Ovary (tissue), 9 donors: ENCODE data around the gene HAUS8. TPM values are rescaled to one million over a fixed set of nuclear protein-coding genes. Genes with fewer than 3 reads are reported as not detected.

Experiments
- DNase-seq, 5 donors: peaks; one replicate each; pipeline ENCODE4 v3.0.0-alpha.2; 2019 to 2020
- H3K27ac ChIP-seq, 2 donors: fragments of 200-600 bp; one replicate each; pipeline versions ENCODE4 v1.5.1 to v1.8.0; 2019 to 2022
- H3K27me3 ChIP-seq: fragments of 200-600 bp; one replicate; pipeline ENCODE4 v1.8.0; 2022
- H3K36me3 ChIP-seq: fragments of 200-600 bp; sonication (generic); one replicate; pipeline ENCODE4 v1.5.1; 2019
- H3K4me1 ChIP-seq: one replicate; pipeline ENCODE4 v1.8.1; 2013; ENCODE audit warnings: mild to moderate bottlenecking, moderate library complexity; ENCODE audit not compliant: insufficient read depth
- H3K4me3 ChIP-seq: fragments of 200-600 bp; sonication (generic); one replicate; pipeline ENCODE4 v1.5.1; 2017
- H3K9me3 ChIP-seq, 2 donors: fragments of 200-600 bp in 1 of 2; sonication (generic) in 1 of 2; one replicate each; pipeline versions ENCODE4 v1.5.1 to v1.8.1; 2013 to 2019; ENCODE audit warnings: mild to moderate bottlenecking in 1 of 2, moderate library complexity in 1 of 2
- CTCF ChIP-seq, 3 donors: fragments of 450-650 bp in 2 of 3; fragments of 200-600 bp in 1 of 3; IDR thresholded peaks; one replicate each; pipeline versions ENCODE4 v1.5.1 to v1.8.0; 2016 to 2022; ENCODE audit warnings: antibody characterized with exemption in 3 of 3, mild to moderate bottlenecking in 1 of 3
- EP300 ChIP-seq: sonication (generic); formaldehyde crosslinking; IDR thresholded peaks from one replicate; pipeline ENCODE4 v1.6.1; 2017; ENCODE audit warnings: antibody characterized with exemption
- POLR2A ChIP-seq: fragments of 450-650 bp; IDR thresholded peaks from one replicate; pipeline ENCODE4 v1.6.1; 2017; ENCODE audit warnings: antibody characterized with exemption, mild to moderate bottlenecking, moderate library complexity
- WGBS, 3 donors: extraction: QIAGEN DNeasy Blood & Tissue Kit in 1 of 3; methylation state at CpG; one replicate each; pipeline versions ENCODE4 v1.1.5 to v1.1.7; 2013 to 2017; 5-methylcytosine and 5-hydroxymethylcytosine counted together
- intact Hi-C, 4 donors: fragments of 100-400 bp; cut with DNase I; formaldehyde crosslinking; loops; one replicate each; pipeline versions ENCODE4 v1.11.0 to v1.15.1; 2022 to 2023
- polyA plus RNA-seq, 2 donors: library from polyadenylated mRNA; stranded (reverse); fragments of 200-250 nt in 1 of 2; fragments of 350-450 nt in 1 of 2; fragmentation: Illumina TruSeq in 1 of 2; extraction: RNeasy Lipid Tissue Mini Kit (QIAGEN cat#74804) in 1 of 2; gene quantifications; one replicate each; pipeline ENCODE4 v1.2.3, GENCODE V29; 2013 to 2014
- total RNA-seq, 7 donors: library from RNA; depleted of rRNA in 2 of 7; stranded (reverse); fragments of >200 nt in 2 of 7; fragmentation: NEBNext Ultra II Directional in 3 of 7; extraction: Animal tissue kit (Norgen Biotek cat#: 25700) in 3 of 7; gene quantifications; one replicate each; pipeline versions ENCODE4 v1.1.0 to v1.2.4, GENCODE V29; 2016 to 2023
- donor health status: DM: no; HTN: no; CAD: no; lungs with moderate emphysema.
- donor health status: DM: no; HTN: no; CAD: no.
- donor health status: Bipolar disorder and iron deficiency.
- donor health status: DM: yes; HTN: yes; CAD: no.
- donor health status: DM: no; HTN: no; CAD: no.
- donor health status: DM: yes; HTN: yes; CAD: no.

Gene HAUS8
- total and polyA plus RNA-seq, 9 donors, result 4.1 to 7.2 (median 5.5) TPM

GRCh38 chr19:17037966-17038500 lies 37.2 kb downstream of the HAUS8 start:
- Histone ChIP-seq H3K4me1 (peaks cover 7% of the 10 kb centered on the region), H3K36me3 (no peaks in the 10 kb centered on the region), H3K4me3 (no peak overlapping the region), H3K9me3 (no peaks in the 10 kb centered on the region), H3K27me3 (no peaks in the 10 kb centered on the region), H3K27ac (no peak overlapping the region)
- no peak for TF ChIP-seq POLR2A
- TF ChIP-seq EP300, result no peak
- TF ChIP-seq CTCF (IDR thresholded peaks at IDR 0.05), result no peak
- 64 to 70% (median 69%) methylated on average over 15 of the region's 15 CpGs for WGBS, 3 donors
- no peak for DNase-seq
- intact Hi-C loops, result no loop called here

- H3K27me3 ChIP-seq, result no peaks in the 10 kb centered on the region
- no peaks in the 10 kb centered on the region for H3K36me3 ChIP-seq
- intact Hi-C loops, result no loop called here
- WGBS, 3 donors, result 89 to 93% (median 91%) methylated on average over 6 of the region's 6 CpGs
- no peak for TF ChIP-seq CTCF (IDR thresholded peaks at IDR 0.05)
- TF ChIP-seq EP300, result no peak
- no peak for TF ChIP-seq POLR2A
- no peaks in the 10 kb centered on the region for H3K9me3 ChIP-seq
- DNase-seq, result no peak
- peaks cover 4% of the 10 kb centered on the region for H3K4me1 ChIP-seq
- no peak overlapping the region for H3K4me3 ChIP-seq
- H3K27ac ChIP-seq, result no peak overlapping the region
These were observed 38.1 kb downstream of the HAUS8 start for GRCh38 chr19:17037184-17037583.

- Histone ChIP-seq H3K4me3 (no peak overlapping the region), H3K4me1 (peaks cover under 1% of the 10 kb centered on the region), H3K9me3 (no peaks in the 10 kb centered on the region), H3K36me3 (no peaks in the 10 kb centered on the region), H3K27me3 (no peaks in the 10 kb centered on the region), H3K27ac (no peak overlapping the region)
- intact Hi-C loops, result no loop called here
- TF ChIP-seq EP300 (no peak), POLR2A (no peak), CTCF (IDR thresholded peaks at IDR 0.05) (no peak)
- 77 to 81% (median 79%) methylated on average over 4 of the region's 4 CpGs for WGBS, 3 donors
- DNase-seq, result no peak
These were observed 38.6 kb downstream of the HAUS8 start for GRCh38 chr19:17036640-17037039.

GRCh38 chr19:17035842-17036424 lies 39.3 kb downstream of the HAUS8 start:
- no peak for DNase-seq
- no peaks in the 10 kb centered on the region for H3K36me3 ChIP-seq
- H3K27me3 ChIP-seq, result no peaks in the 10 kb centered on the region
- no peaks in the 10 kb centered on the region for H3K4me1 ChIP-seq
- intact Hi-C loops, result no loop called here
- no peaks in the 10 kb centered on the region for H3K9me3 ChIP-seq
- H3K4me3 ChIP-seq, result no peak overlapping the region
- WGBS, 3 donors, result 71 to 80% (median 77%) methylated on average over 15 of the region's 15 CpGs
- no peak overlapping the region for H3K27ac ChIP-seq
- no peak for TF ChIP-seq EP300
- no peak for TF ChIP-seq CTCF (IDR thresholded peaks at IDR 0.05)
- TF ChIP-seq POLR2A, result no peak
